Measurements from ENCODE around the gene NEMP1.

DNA sequence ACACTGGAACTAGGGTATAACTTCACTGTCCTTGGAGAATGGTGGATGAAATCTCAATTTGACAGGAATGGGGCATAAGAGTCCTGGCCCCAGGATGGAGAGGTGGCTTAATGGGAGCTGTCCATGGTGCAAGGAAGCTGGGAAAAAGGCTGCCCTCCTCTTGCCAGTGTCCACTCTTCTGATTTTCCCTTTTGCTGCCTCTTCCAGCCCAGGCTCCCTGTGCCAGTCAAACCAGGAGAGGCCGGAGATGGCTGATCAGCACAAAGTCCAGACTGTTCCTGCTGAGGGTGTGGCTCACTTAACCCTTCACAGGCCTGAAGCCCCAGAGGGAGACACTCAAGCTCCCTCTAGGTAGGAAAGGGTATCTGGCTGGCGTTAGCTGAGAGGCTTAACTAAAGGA, 28.7 kb downstream of the NEMP1 start, which contains the start of gene MYO1A:
- no peak for TF ChIP-seq POLR2AphosphoS5 (IDR thresholded peaks at IDR 0.05; ENCODE audit: borderline replicate concordance, low read depth, low read length)
- no peak for TF ChIP-seq FOXP2 (optimal IDR thresholded peaks at IDR 0.05; ENCODE audit: control extremely low read depth, extremely low read length, insufficient read depth)
